ENCODE results near the gene SIRT4. TPM values are rescaled to one million over a fixed set of nuclear protein-coding genes. Genes with fewer than 3 reads are reported as not detected.

The SIRT4 gene
- total RNA-seq, 1 experiment from 2014 or later = 2.8 TPM

DNA sequence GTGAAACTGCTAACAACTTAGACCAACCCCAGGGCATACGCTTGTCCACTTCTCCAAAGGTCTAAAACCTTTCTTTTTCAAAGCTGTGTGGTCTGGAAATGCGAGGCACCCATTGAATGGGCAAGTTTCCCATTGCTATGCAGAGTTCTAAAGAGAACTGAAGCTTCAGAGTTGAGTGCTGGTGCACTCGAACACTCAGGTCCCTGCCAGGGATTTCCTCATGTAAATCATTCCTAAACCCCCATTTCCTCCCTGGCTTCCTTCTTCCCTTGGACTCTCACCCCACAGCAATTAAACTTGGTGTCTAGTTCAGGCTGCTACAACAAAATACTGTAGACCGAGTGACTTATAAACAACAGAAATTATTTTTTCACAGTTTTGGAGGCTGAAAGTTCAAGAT, 34.4 kb upstream of the SIRT4 start:
- H3K4me1 ChIP-seq (ENCODE audit: control insufficient read depth in 1 of 2, insufficient read depth in 2 of 2, low read length in 2 of 2) = peaks cover 24 to 34% of the 10 kb centered on the region in 2 experiments
- CTCF ChIA-PET = interaction anchor here (3.0 to 8.7 kb wide), 2 partner anchors 38 to 66 kb away, joined by 24 to 181 read pairs; partner anchors contain the start of gene RPLP0
- H3K27me3 ChIP-seq (ENCODE audit: insufficient read depth, low read length) = no peaks in the 10 kb centered on the region
- H3K9me3 ChIP-seq (ENCODE audit: control insufficient read depth in 1 of 2, insufficient read depth in 1 of 2, low read depth in 1 of 2, low read length in 2 of 2) = no peaks in the 10 kb centered on the region
- H2AFZ ChIP-seq (ENCODE audit: low read depth, low read length, poor library complexity, severe bottlenecking) = no peak overlapping the region
- TF ChIP-seq SP1 (IDR thresholded peaks at IDR 0.05; ENCODE audit: low read depth) (no peak), ZNF274 (IDR thresholded peaks at IDR 0.05; ENCODE audit: low read depth, low read length) (no peak)
- no peak overlapping the region for H3K27ac ChIP-seq (ENCODE audit: low read depth, low read length)
- no peak for ATAC-seq
- RAD21 ChIA-PET (ENCODE audit: low non-redundant PET in 1 of 2, low total read pairs in 2 of 2, uncharacterized antibody in 2 of 2, unreplicated experiment in 2 of 2) = interaction anchor here in 1 of 2 experiments (0.6 to 2.0 kb wide), 2 partner anchors 34 to 39 kb away, joined by 3 to 5 read pairs; partner anchors contain the start of gene SIRT4
- no peak for DNase-seq (ENCODE audit: low read depth, low spot score)
- BruUV-seq (replicated peaks) = no TSS peak
- no peaks in the 10 kb centered on the region for H3K9me2 ChIP-seq (ENCODE audit: insufficient read depth)
- no peak overlapping the region for H3K9ac ChIP-seq (ENCODE audit: low read length)
- no peaks in the 10 kb centered on the region for H4K20me1 ChIP-seq (ENCODE audit: insufficient read depth)
- no peak overlapping the region for H3K4me2 ChIP-seq (ENCODE audit: low read length)
- POLR2A ChIA-PET = interaction anchor here (1.0 to 8.6 kb wide), 5 partner anchors 24 to 66 kb away, joined by 4 to 123 read pairs (median 40); partner anchors contain the start of genes RNU4-1, RNU4-2 and RPLP0
- peaks cover 0 to 7% of the 10 kb centered on the region in 2 experiments; a peak in 1 of 4 replicates for H3K36me3 ChIP-seq (ENCODE audit: control insufficient read depth in 1 of 2, insufficient read depth in 2 of 2, low read length in 2 of 2)
- H3K4me3 ChIP-seq (replicated peaks in 1 of 2; ENCODE audit: low read depth in 1 of 2, low read length in 2 of 2) = no peak overlapping the region
- intact Hi-C loops (cut with micrococcal nuclease) = loop anchor here (2.0 kb wide), 1 partner anchor 67 kb away; the partner anchor contains the start of gene RPLP0
- peaks cover 27% of the 10 kb centered on the region for H3K79me2 ChIP-seq (ENCODE audit: insufficient read depth, low read length)

- no TSS peak for BruUV-seq (replicated peaks)
- POLR2A ChIA-PET = interaction anchor here (3.5 kb wide), 2 partner anchors 15 to 75 kb away, joined by 13 to 28 read pairs; partner anchors contain the start of genes RNU4-1, RNU4-2 and RPLP0
- TF ChIP-seq POLR2A (IDR thresholded peaks at IDR 0.05; ENCODE audit: borderline replicate concordance, extremely low read depth, insufficient read depth, insufficient read length) (no peak), ZFX (IDR thresholded peaks at IDR 0.05) (no peak), POLR2AphosphoS5 (IDR thresholded peaks at IDR 0.05; ENCODE audit: low read depth, low read length) (no peak), ZNF274 (IDR thresholded peaks at IDR 0.05; ENCODE audit: low read depth, low read length) (no peak), EZH2 (IDR thresholded peaks at IDR 0.05) (no peak), ELF1 (IDR thresholded peaks at IDR 0.05; ENCODE audit: borderline replicate concordance, low read depth) (no peak), YY1 (IDR thresholded peaks at IDR 0.05; ENCODE audit: extremely low read depth, insufficient replicate concordance, low read depth, low read length) (no peak), REST (IDR thresholded peaks at IDR 0.05; ENCODE audit: low read depth) (no peak)
- TF ChIP-seq, protein P1, sequence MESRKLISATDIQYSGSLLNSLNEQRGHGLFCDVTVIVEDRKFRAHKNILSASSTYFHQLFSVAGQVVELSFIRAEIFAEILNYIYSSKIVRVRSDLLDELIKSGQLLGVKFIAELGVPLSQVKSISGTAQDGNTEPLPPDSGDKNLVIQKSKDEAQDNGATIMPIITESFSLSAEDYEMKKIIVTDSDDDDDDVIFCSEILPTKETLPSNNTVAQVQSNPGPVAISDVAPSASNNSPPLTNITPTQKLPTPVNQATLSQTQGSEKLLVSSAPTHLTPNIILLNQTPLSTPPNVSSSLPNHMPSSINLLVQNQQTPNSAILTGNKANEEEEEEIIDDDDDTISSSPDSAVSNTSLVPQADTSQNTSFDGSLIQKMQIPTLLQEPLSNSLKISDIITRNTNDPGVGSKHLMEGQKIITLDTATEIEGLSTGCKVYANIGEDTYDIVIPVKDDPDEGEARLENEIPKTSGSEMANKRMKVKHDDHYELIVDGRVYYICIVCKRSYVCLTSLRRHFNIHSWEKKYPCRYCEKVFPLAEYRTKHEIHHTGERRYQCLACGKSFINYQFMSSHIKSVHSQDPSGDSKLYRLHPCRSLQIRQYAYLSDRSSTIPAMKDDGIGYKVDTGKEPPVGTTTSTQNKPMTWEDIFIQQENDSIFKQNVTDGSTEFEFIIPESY (IDR thresholded peaks at IDR 0.05; ENCODE audit: extremely low read depth, insufficient replicate concordance, low read length) = no peak
- TF ChIP-seq, protein P2, sequence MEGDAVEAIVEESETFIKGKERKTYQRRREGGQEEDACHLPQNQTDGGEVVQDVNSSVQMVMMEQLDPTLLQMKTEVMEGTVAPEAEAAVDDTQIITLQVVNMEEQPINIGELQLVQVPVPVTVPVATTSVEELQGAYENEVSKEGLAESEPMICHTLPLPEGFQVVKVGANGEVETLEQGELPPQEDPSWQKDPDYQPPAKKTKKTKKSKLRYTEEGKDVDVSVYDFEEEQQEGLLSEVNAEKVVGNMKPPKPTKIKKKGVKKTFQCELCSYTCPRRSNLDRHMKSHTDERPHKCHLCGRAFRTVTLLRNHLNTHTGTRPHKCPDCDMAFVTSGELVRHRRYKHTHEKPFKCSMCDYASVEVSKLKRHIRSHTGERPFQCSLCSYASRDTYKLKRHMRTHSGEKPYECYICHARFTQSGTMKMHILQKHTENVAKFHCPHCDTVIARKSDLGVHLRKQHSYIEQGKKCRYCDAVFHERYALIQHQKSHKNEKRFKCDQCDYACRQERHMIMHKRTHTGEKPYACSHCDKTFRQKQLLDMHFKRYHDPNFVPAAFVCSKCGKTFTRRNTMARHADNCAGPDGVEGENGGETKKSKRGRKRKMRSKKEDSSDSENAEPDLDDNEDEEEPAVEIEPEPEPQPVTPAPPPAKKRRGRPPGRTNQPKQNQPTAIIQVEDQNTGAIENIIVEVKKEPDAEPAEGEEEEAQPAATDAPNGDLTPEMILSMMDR (IDR thresholded peaks at IDR 0.05 in 2 of 3, conservative IDR thresholded peaks at IDR 0.05 in 1 of 3; ENCODE audit: borderline replicate concordance in 1 of 3, insufficient read depth in 1 of 3, low read depth in 2 of 3, low read length in 2 of 3) = no peak
- no peak overlapping the region for H3K4me2 ChIP-seq (ENCODE audit: low read length)
- CTCF ChIA-PET = no interaction called here
- H3K27me3 ChIP-seq (ENCODE audit: insufficient read depth, low read length) = no peaks in the 10 kb centered on the region
- no peaks in the 10 kb centered on the region for H3K4me1 ChIP-seq (ENCODE audit: control insufficient read depth in 1 of 2, insufficient read depth in 2 of 2, low read length in 2 of 2)
- H3K9me2 ChIP-seq (ENCODE audit: insufficient read depth) = no peaks in the 10 kb centered on the region
- H4K20me1 ChIP-seq (ENCODE audit: insufficient read depth) = no peaks in the 10 kb centered on the region
- no peaks in the 10 kb centered on the region for H3K79me2 ChIP-seq (ENCODE audit: insufficient read depth, low read length)
- no peaks in the 10 kb centered on the region for H3K9me3 ChIP-seq (ENCODE audit: control insufficient read depth in 1 of 2, insufficient read depth in 1 of 2, low read depth in 1 of 2, low read length in 2 of 2)
- no peak overlapping the region for H3K27ac ChIP-seq (ENCODE audit: low read depth, low read length)
- no peak overlapping the region for H2AFZ ChIP-seq (ENCODE audit: low read depth, low read length, poor library complexity, severe bottlenecking)
- no peak overlapping the region for H3K4me3 ChIP-seq (replicated peaks in 1 of 2; ENCODE audit: low read depth in 1 of 2, low read length in 2 of 2)
- intact Hi-C loops (cut with micrococcal nuclease) = no loop called here
- no peak overlapping the region for H3K9ac ChIP-seq (ENCODE audit: low read length)
- no peaks in the 10 kb centered on the region for H3K36me3 ChIP-seq (ENCODE audit: control insufficient read depth in 1 of 2, insufficient read depth in 2 of 2, low read length in 2 of 2)
- DNase-seq (ENCODE audit: low read depth, low spot score) = no peak
- RAD21 ChIA-PET (ENCODE audit: low non-redundant PET in 1 of 2, low total read pairs in 2 of 2, uncharacterized antibody in 2 of 2, unreplicated experiment in 2 of 2) = interaction anchor here in 1 of 2 experiments (0.6 kb wide), 1 partner anchor 60 kb away, joined by 4 read pairs; no protein-coding TSS in a partner anchor
- no peak for ATAC-seq
Measured at GRCh38 chr12:120276734-120277133, 25.4 kb upstream of the SIRT4 start.

Measured in HCT116 (cell line).